BLaER1 (cell line): Measurements from ENCODE around the gene VTA1.

Source experiments
- H3K27ac ChIP-seq: shearing (Covaris generic); formaldehyde crosslinking; 2 replicates; pipeline ENCODE4 v1.8.1; 2022
- H3K27me3 ChIP-seq: shearing (Covaris generic); formaldehyde crosslinking; 2 replicates; pipeline ENCODE4 v1.8.1; 2022
- H3K36me3 ChIP-seq: shearing (Covaris generic); formaldehyde crosslinking; 2 replicates; pipeline ENCODE4 v1.8.1; 2022
- H3K4me1 ChIP-seq: shearing (Covaris generic); formaldehyde crosslinking; 2 replicates; pipeline ENCODE4 v1.8.1; 2022
- H3K4me2 ChIP-seq: shearing (Covaris generic); formaldehyde crosslinking; 2 replicates; pipeline ENCODE4 v1.8.1; 2022
- H3K4me3 ChIP-seq: shearing (Covaris generic); formaldehyde crosslinking; 2 replicates; pipeline ENCODE4 v1.8.1; 2022
- H3K9ac ChIP-seq: shearing (Covaris generic); formaldehyde crosslinking; 2 replicates; pipeline ENCODE4 v1.8.1; 2022
- H3K9me3 ChIP-seq: shearing (Covaris generic); formaldehyde crosslinking; 2 replicates; pipeline ENCODE4 v1.8.1; 2022
- H4K20me1 ChIP-seq: shearing (Covaris generic); formaldehyde crosslinking; 2 replicates; pipeline ENCODE4 v1.8.1; 2022
- Cebpa-rat ChIP-seq: shearing (Covaris generic); IDR thresholded peaks from 2 replicates; pipeline ENCODE4 v1.8.1; 2022

The VTA1 gene

GRCh38 chr6:142189057-142189456, 42.0 kb downstream of the VTA1 start:
- 0 out of 2 replicates have a peak, but pooled peaks cover 6% of the 10 kb centered on the region for H4K20me1 ChIP-seq
- H3K4me1 ChIP-seq: no peaks in the 10 kb centered on the region
- no peak overlapping the region for H3K4me3 ChIP-seq
- TF ChIP-seq Cebpa-rat: no peak
- H3K9ac ChIP-seq: no peak overlapping the region
- H3K27ac ChIP-seq: no peak overlapping the region
- H3K4me2 ChIP-seq: no peak overlapping the region
- H3K36me3 ChIP-seq: peaks cover 37% of the 10 kb centered on the region
- H3K27me3 ChIP-seq: no peaks in the 10 kb centered on the region
- no peaks in the 10 kb centered on the region for H3K9me3 ChIP-seq

- Histone ChIP-seq H3K4me2 (no peak overlapping the region), H3K27me3 (no peaks in the 10 kb centered on the region), H3K9ac (no peak overlapping the region), H3K9me3 (no peaks in the 10 kb centered on the region; the same call in 1 of the 2 replicates), H3K4me1 (no peaks in the 10 kb centered on the region), H3K4me3 (no peak overlapping the region), H3K27ac (no peak overlapping the region), H4K20me1 (0 out of 2 replicates have a peak, but pooled peaks cover 6% of the 10 kb centered on the region), H3K36me3 (peaks cover 47% of the 10 kb centered on the region)
- no peak for TF ChIP-seq Cebpa-rat
Observed at GRCh38 chr6:142192343-142192742, 45.3 kb downstream of the VTA1 start.

GRCh38 chr6:142193621-142194020, 46.6 kb downstream of the VTA1 start:
- Histone ChIP-seq H3K4me3 (no peak overlapping the region), H3K36me3 (peaks cover 44% of the 10 kb centered on the region), H3K9me3 (no peaks in the 10 kb centered on the region; the same call in 1 of the 2 replicates), H4K20me1 (peaks cover 10% of the 10 kb centered on the region; the same call in 1 of the 2 replicates), H3K4me2 (no peak overlapping the region), H3K27ac (no peak overlapping the region), H3K9ac (no peak overlapping the region), H3K27me3 (no peaks in the 10 kb centered on the region), H3K4me1 (no peaks in the 10 kb centered on the region)
- no peak for TF ChIP-seq Cebpa-rat

- H3K9ac ChIP-seq: no peak overlapping the region
- H3K27me3 ChIP-seq: no peaks in the 10 kb centered on the region
- no peak for TF ChIP-seq Cebpa-rat
- H3K4me3 ChIP-seq: no peak overlapping the region
- H4K20me1 ChIP-seq: peaks cover 11% of the 10 kb centered on the region; the same call in 1 of the 2 replicates
- H3K36me3 ChIP-seq: peaks cover 38% of the 10 kb centered on the region
- no peak overlapping the region for H3K4me2 ChIP-seq
- no peak overlapping the region for H3K27ac ChIP-seq
- no peaks in the 10 kb centered on the region; the same call in 1 of the 2 replicates for H3K9me3 ChIP-seq
- no peaks in the 10 kb centered on the region for H3K4me1 ChIP-seq
Observed at GRCh38 chr6:142195862-142196541, 48.9 kb downstream of the VTA1 start.

GRCh38 chr6:142200846-142201628, 54.0 kb downstream of the VTA1 start:
- Histone ChIP-seq H3K4me1 (no peaks in the 10 kb centered on the region), H3K9me3 (0 out of 2 replicates have a peak, but pooled peaks cover 6% of the 10 kb centered on the region), H3K36me3 (peaks cover 61% of the 10 kb centered on the region), H3K4me3 (no peak overlapping the region), H3K9ac (no peak overlapping the region), H4K20me1 (peaks cover 5% of the 10 kb centered on the region; the same call in 1 of the 2 replicates), H3K27me3 (no peaks in the 10 kb centered on the region), H3K4me2 (no peak overlapping the region), H3K27ac (no peak overlapping the region)
- TF ChIP-seq Cebpa-rat: no peak

GRCh38 chr6:142207265-142207877, 60.3 kb downstream of the VTA1 start:
- Histone ChIP-seq H3K9me3 (peaks cover 55% of the 10 kb centered on the region), H3K27ac (no peak overlapping the region), H3K4me3 (no peak overlapping the region), H3K9ac (no peak overlapping the region), H3K4me1 (no peaks in the 10 kb centered on the region), H3K4me2 (no peak overlapping the region), H4K20me1 (no peaks in the 10 kb centered on the region), H3K27me3 (no peaks in the 10 kb centered on the region), H3K36me3 (peaks cover 83% of the 10 kb centered on the region)
- TF ChIP-seq Cebpa-rat: no peak

GRCh38 chr6:142210606-142211005, 63.5 kb downstream of the VTA1 start:
- Histone ChIP-seq H4K20me1 (no peaks in the 10 kb centered on the region), H3K4me2 (no peak overlapping the region), H3K27me3 (no peaks in the 10 kb centered on the region), H3K9me3 (peaks cover 63% of the 10 kb centered on the region), H3K4me3 (no peak overlapping the region), H3K27ac (no peak overlapping the region), H3K4me1 (no peaks in the 10 kb centered on the region), H3K36me3 (peaks cover 90% of the 10 kb centered on the region), H3K9ac (no peak overlapping the region)
- no peak for TF ChIP-seq Cebpa-rat

- no peak overlapping the region for H3K27ac ChIP-seq
- no peak for TF ChIP-seq Cebpa-rat
- H3K4me1 ChIP-seq: no peaks in the 10 kb centered on the region
- H3K9me3 ChIP-seq: peaks cover 42% of the 10 kb centered on the region
- H3K4me3 ChIP-seq: no peak overlapping the region
- no peak overlapping the region for H3K9ac ChIP-seq
- H4K20me1 ChIP-seq: no peaks in the 10 kb centered on the region
- no peak overlapping the region for H3K4me2 ChIP-seq
- peaks cover 71% of the 10 kb centered on the region for H3K36me3 ChIP-seq
- no peaks in the 10 kb centered on the region for H3K27me3 ChIP-seq
Observed at GRCh38 chr6:142213402-142213801, 66.3 kb downstream of the VTA1 start.

- no peaks in the 10 kb centered on the region for H3K4me1 ChIP-seq
- H3K36me3 ChIP-seq: peaks cover 51% of the 10 kb centered on the region
- H3K4me2 ChIP-seq: no peak overlapping the region
- H3K27me3 ChIP-seq: no peaks in the 10 kb centered on the region
- no peak for TF ChIP-seq Cebpa-rat
- no peak overlapping the region for H3K4me3 ChIP-seq
- H4K20me1 ChIP-seq: no peaks in the 10 kb centered on the region
- peaks cover 4% of the 10 kb centered on the region for H3K9me3 ChIP-seq
- H3K9ac ChIP-seq: no peak overlapping the region
- H3K27ac ChIP-seq: no peak overlapping the region
Observed at GRCh38 chr6:142218446-142218845, 71.4 kb downstream of the VTA1 start.

- H3K4me2 ChIP-seq: no peak overlapping the region
- no peaks in the 10 kb centered on the region for H3K4me1 ChIP-seq
- no peaks in the 10 kb centered on the region for H3K27me3 ChIP-seq
- no peak overlapping the region for H3K4me3 ChIP-seq
- no peak overlapping the region for H3K9ac ChIP-seq
- H3K36me3 ChIP-seq: peaks cover 30% of the 10 kb centered on the region
- no peak overlapping the region for H3K27ac ChIP-seq
- H4K20me1 ChIP-seq: no peaks in the 10 kb centered on the region
- no peaks in the 10 kb centered on the region for H3K9me3 ChIP-seq
- TF ChIP-seq Cebpa-rat: no peak
Observed at GRCh38 chr6:142222022-142222421, 75.0 kb downstream of the VTA1 start.
